Activated CD4-positive, alpha-beta T cell treated with anti-CD3 and anti-CD28 coated beads, Interleukin-2, amount 10 ng/mL, durations not matched to agents 7 days and 5 days (primary cell): ENCODE results near the gene CHIC2. TPM values are rescaled to one million over a fixed set of nuclear protein-coding genes. Genes with fewer than 3 reads are reported as not detected.
"Not testable (repeated sequence)": the region's sequence is repeated elsewhere in the genome, so short reads cannot be mapped to it uniquely, and the experiment has no call there.

Source experiments
- CTCF ChIA-PET: fragments of 350-600 bp; sonication (Branson Sonifier 250); formaldehyde crosslinking; loops from one replicate; lab custom pipeline; 2021; ENCODE audit warnings: antibody characterized with exemption; lab: Charles Lee
- POLR2A ChIA-PET: fragments of 350-600 bp; sonication (Branson Sonifier 250); formaldehyde crosslinking; loops from one replicate; lab custom pipeline; 2021; ENCODE audit warnings: antibody characterized with exemption; lab: Charles Lee
- DNase-seq: peaks from one replicate; pipeline ENCODE4 v3.0.0-alpha.2; 2020
- H3K27ac Mint-ChIP-seq: one replicate; pipeline ENCODE4 v1.8.0; 2021; ENCODE audit warnings: mild to moderate bottlenecking, moderate library complexity, mixed read lengths
- H3K27me3 Mint-ChIP-seq: one replicate; pipeline ENCODE4 v1.8.0; 2021; ENCODE audit warnings: mixed read lengths
- H3K36me3 Mint-ChIP-seq: one replicate; pipeline ENCODE4 v1.8.0; 2021; ENCODE audit warnings: low read depth, mixed read lengths
- H3K4me1 Mint-ChIP-seq: one replicate; pipeline ENCODE4 v1.8.0; 2021; ENCODE audit warnings: mixed read lengths
- H3K4me3 Mint-ChIP-seq: one replicate; pipeline ENCODE4 v1.8.0; 2021; ENCODE audit warnings: mild to moderate bottlenecking, moderate library complexity, mixed read lengths
- H3K9me3 Mint-ChIP-seq: one replicate; pipeline ENCODE4 v1.8.0; 2021; ENCODE audit warnings: mixed read lengths
- total RNA-seq, 2 experiments: library from RNA; stranded (reverse); gene quantifications; one replicate each; pipeline ENCODE4 v1.2.3, GENCODE V29; 2021

CHIC2 gene
- total RNA-seq = 10 to 100 TPM; 18.2 to 18.9 TPM

- CTCF ChIA-PET = no interaction called here
- POLR2A ChIA-PET = no interaction called here
- Mint-ChIP-seq H3K27me3 (no peaks in the 10 kb centered on the region), H3K27ac (peak within 1 kb of the TSS; percentile 98), H3K4me3 (peak within 1 kb of the TSS; percentile 96), H3K9me3 (no peaks in the 10 kb centered on the region), H3K4me1 (peaks cover 42% of the 10 kb centered on the region), H3K36me3 (peaks cover 24% of the 10 kb centered on the region)
- DNase-seq = peak; percentile 96
Measured at GRCh38 chr4:54064317-54065111, at the start of gene CHIC2. Gene CHIC2 (minus strand): TSS chr4:54064605. CDS start chr4:54064300, 305 bp downstream.

- peaks cover 13% of the 10 kb centered on the region for H3K4me1 Mint-ChIP-seq
- H3K4me3 Mint-ChIP-seq, H3K27ac Mint-ChIP-seq, DNase-seq, H3K36me3 Mint-ChIP-seq, CTCF ChIA-PET, H3K9me3 Mint-ChIP-seq, POLR2A ChIA-PET: not testable (repeated sequence)
- peaks cover 49% of the 10 kb centered on the region for H3K27me3 Mint-ChIP-seq
Measured at GRCh38 chr4:54113206-54113605, 48.8 kb upstream of the CHIC2 start.

- H3K4me3 Mint-ChIP-seq = no peak overlapping the region
- no peaks in the 10 kb centered on the region for H3K36me3 Mint-ChIP-seq
- H3K9me3 Mint-ChIP-seq = no peaks in the 10 kb centered on the region
- ChIA-PET POLR2A (no interaction called here), CTCF (interaction anchor here (1.1 kb wide), 1 partner anchor 124 kb away, joined by 3 read pairs; no protein-coding TSS in a partner anchor)
- H3K27me3 Mint-ChIP-seq = peaks cover 68% of the 10 kb centered on the region
- DNase-seq = no peak
- no peak overlapping the region for H3K27ac Mint-ChIP-seq
- H3K4me1 Mint-ChIP-seq = peaks cover 20% of the 10 kb centered on the region
Measured at GRCh38 chr4:54110019-54110416, 45.6 kb upstream of the CHIC2 start.

- Mint-ChIP-seq H3K9me3 (no peaks in the 10 kb centered on the region), H3K27ac (no peak overlapping the region), H3K36me3 (no peaks in the 10 kb centered on the region), H3K4me1 (peaks cover 25% of the 10 kb centered on the region), H3K4me3 (no peak overlapping the region), H3K27me3 (peaks cover 74% of the 10 kb centered on the region)
- CTCF ChIA-PET = interaction anchor here (1.1 kb wide), 1 partner anchor 125 kb away, joined by 3 read pairs; no protein-coding TSS in a partner anchor
- POLR2A ChIA-PET = no interaction called here
- no peak for DNase-seq
Measured at GRCh38 chr4:54109241-54110018, 45.0 kb upstream of the CHIC2 start.

- no peak for DNase-seq
- Mint-ChIP-seq H3K27me3 (peaks cover 83% of the 10 kb centered on the region), H3K27ac (peak overlapping the region; percentile 31), H3K36me3 (no peaks in the 10 kb centered on the region), H3K4me1 (peaks cover 25% of the 10 kb centered on the region), H3K9me3 (no peaks in the 10 kb centered on the region), H3K4me3 (peak overlapping the region; percentile 40)
- POLR2A ChIA-PET = no interaction called here
- CTCF ChIA-PET = interaction anchor here (0.6 to 1.0 kb wide), 2 partner anchors 19 to 1507 kb away, joined by 3 read pairs; no protein-coding TSS in a partner anchor
Measured at GRCh38 chr4:54107951-54108748, 43.7 kb upstream of the CHIC2 start.

GRCh38 chr4:54104907-54105306 is 40.5 kb upstream of the CHIC2 start:
- DNase-seq = no peak
- ChIA-PET CTCF (no interaction called here), POLR2A (no interaction called here)
- H3K27me3 Mint-ChIP-seq = peaks cover 84% of the 10 kb centered on the region
- H3K4me3 Mint-ChIP-seq = no peak overlapping the region
- H3K36me3 Mint-ChIP-seq = no peaks in the 10 kb centered on the region
- peaks cover 38% of the 10 kb centered on the region for H3K4me1 Mint-ChIP-seq
- H3K27ac Mint-ChIP-seq = no peak overlapping the region
- H3K9me3 Mint-ChIP-seq = no peaks in the 10 kb centered on the region

GRCh38 chr4:54103190-54103574 is 38.8 kb upstream of the CHIC2 start:
- ChIA-PET CTCF (interaction anchor here (1.1 to 1.2 kb wide), 2 partner anchors 128 to 131 kb away, joined by 3 read pairs; no protein-coding TSS in a partner anchor), POLR2A (no interaction called here)
- no peaks in the 10 kb centered on the region for H3K36me3 Mint-ChIP-seq
- peaks cover 82% of the 10 kb centered on the region for H3K27me3 Mint-ChIP-seq
- peaks cover 41% of the 10 kb centered on the region for H3K4me1 Mint-ChIP-seq
- H3K27ac Mint-ChIP-seq = no peak overlapping the region
- no peak overlapping the region for H3K4me3 Mint-ChIP-seq
- no peaks in the 10 kb centered on the region for H3K9me3 Mint-ChIP-seq
- DNase-seq = no peak

- Mint-ChIP-seq H3K4me3 (no peak overlapping the region), H3K27ac (no peak overlapping the region), H3K36me3 (no peaks in the 10 kb centered on the region), H3K9me3 (no peaks in the 10 kb centered on the region), H3K4me1 (peaks cover 39% of the 10 kb centered on the region), H3K27me3 (peaks cover 84% of the 10 kb centered on the region)
- ChIA-PET CTCF (interaction anchor here (1.2 kb wide), 1 partner anchor 131 kb away, joined by 3 read pairs; no protein-coding TSS in a partner anchor), POLR2A (no interaction called here)
- no peak for DNase-seq
Measured at GRCh38 chr4:54102531-54103106, 38.2 kb upstream of the CHIC2 start.

- Mint-ChIP-seq H3K27ac (peak overlapping the region; percentile 38), H3K27me3 (peaks cover 86% of the 10 kb centered on the region), H3K4me1 (peaks cover 34% of the 10 kb centered on the region), H3K4me3 (peak overlapping the region; percentile 52), H3K36me3 (no peaks in the 10 kb centered on the region), H3K9me3 (no peaks in the 10 kb centered on the region)
- CTCF ChIA-PET = no interaction called here
- no peak for DNase-seq
- POLR2A ChIA-PET = no interaction called here
Measured at GRCh38 chr4:54101190-54102041, 37.0 kb upstream of the CHIC2 start.

- peaks cover 87% of the 10 kb centered on the region for H3K27me3 Mint-ChIP-seq
- H3K27ac Mint-ChIP-seq = no peak overlapping the region
- CTCF ChIA-PET = no interaction called here
- H3K4me1 Mint-ChIP-seq = peaks cover 34% of the 10 kb centered on the region
- no peaks in the 10 kb centered on the region for H3K9me3 Mint-ChIP-seq
- POLR2A ChIA-PET = no interaction called here
- peak overlapping the region; percentile 52 for H3K4me3 Mint-ChIP-seq
- no peak for DNase-seq
- H3K36me3 Mint-ChIP-seq = peaks cover 2% of the 10 kb centered on the region
Measured at GRCh38 chr4:54100595-54101189, 36.3 kb upstream of the CHIC2 start.
